Stimulated activated CD8-positive, alpha-beta memory T cell treated with anti-CD3 and anti-CD28 coated beads, Interleukin-2, amount 100 ng/mL, for 48 hours (primary cell): ENCODE measurements around the gene KDM2B.
A peak's percentile ranks its signal among the peaks of the same experiment; 100 is the strongest.

ENCODE experiments used
- DNase-seq, 2 donors: peaks; one replicate each; pipeline ENCODE4 v3.0.0-alpha.2; 2020; ENCODE audit warnings: low read depth in 2 of 2

KDM2B gene

DNA sequence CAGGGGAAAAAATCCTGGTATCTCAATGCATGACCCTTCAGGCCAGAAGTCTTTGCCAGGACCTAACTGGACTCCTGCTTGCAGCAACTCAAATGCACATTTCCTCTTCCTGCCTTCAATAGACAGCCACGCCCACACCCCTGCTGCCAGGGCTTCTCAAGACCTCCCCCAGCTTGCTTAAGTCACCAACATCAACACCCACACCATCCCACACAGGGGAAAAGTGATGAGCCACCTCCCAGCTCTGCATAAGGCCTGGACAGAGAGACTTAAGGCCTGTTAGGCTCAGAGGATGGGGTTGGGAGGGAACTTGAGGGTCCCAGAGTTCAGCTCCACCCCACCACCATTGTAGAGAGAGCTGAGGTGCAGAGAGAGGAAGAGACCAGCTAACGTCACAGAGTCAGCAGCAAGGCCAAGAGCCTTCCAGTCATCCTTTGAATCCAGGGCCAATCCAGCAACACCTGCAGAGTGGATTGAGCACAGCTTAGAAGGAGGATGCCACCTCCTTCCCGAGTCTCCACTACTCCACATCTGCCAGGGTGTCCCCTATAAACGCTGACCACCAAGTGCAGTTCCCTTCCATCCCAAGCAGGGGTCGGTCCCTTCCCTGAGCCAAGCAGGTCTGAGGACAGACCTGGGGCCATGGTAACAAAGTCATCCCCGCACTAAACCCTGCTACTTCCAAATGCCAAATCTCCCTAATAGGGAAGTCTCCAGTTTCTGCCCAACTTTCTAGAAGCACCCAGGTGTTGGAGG is 50.0 kb downstream of the KDM2B start:
- DNase-seq = peak; percentile 42 to 56

DNA sequence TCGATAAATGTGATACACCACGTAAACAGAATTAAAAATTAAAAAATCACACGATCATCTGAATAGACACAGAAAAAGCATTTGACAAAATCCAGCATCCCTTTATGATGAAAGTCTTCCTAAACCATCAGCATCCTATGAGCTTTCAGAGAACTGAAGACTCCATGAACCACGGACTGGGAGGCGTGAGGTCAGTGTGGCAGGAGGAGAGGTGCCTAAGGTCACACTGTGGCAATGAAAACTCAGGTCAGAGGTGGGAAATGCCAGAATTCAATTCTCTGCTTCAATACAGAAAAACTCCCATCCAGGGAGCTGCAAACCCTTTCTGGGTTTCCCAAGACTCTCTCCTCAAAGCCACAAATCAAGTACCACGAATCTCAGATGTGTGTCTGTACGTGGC is 51.6 kb downstream of the KDM2B start:
- DNase-seq = no peak

DNA sequence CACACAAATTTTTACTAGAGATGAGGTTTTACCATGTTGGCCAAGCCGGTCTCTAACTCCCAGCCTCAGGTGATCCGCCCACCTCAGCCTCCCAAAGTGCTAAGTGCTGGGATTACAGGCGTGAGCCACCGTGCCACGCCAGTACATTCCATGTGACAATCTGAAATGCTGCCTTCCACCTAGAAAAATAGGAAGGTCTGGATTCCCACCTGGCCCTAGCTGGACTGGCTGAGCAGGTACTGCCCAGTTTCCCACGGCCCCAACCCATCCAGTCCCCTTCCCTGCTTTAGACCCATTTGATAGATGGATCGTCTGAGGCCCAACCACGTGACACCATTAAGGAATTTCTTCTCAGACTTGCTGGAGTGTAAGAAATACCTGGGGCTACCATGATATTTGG is 55.4 kb downstream of the KDM2B start:
- DNase-seq = no peak

- DNase-seq = no peak
Measured at GRCh38 chr12:121524196-121524916, 56.5 kb downstream of the KDM2B start.

GRCh38 chr12:121523741-121524140 is 57.1 kb downstream of the KDM2B start:
- DNase-seq = no peak

DNA sequence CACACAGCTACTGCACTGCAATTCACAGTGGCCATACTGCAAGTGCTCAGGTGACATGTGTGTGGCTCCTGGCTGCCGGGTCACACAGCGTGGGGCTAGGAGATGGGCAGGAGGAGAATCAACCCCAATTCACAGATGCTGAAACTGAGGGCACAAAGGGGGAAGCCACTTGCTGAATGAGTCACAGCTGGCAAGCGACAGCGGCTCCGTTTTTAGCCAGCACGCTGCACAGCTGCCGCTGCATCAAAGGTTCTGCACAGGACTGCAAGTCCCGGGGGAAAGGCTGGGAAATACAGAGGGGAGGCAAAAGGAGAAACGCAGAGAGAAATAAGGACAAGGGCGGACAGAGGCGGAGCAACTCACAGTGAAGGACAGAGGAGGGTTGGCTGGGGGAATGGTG is 57.9 kb downstream of the KDM2B start:
- DNase-seq = no peak

- DNase-seq = no peak
Measured at GRCh38 chr12:121520586-121521086, 60.2 kb downstream of the KDM2B start.

DNA sequence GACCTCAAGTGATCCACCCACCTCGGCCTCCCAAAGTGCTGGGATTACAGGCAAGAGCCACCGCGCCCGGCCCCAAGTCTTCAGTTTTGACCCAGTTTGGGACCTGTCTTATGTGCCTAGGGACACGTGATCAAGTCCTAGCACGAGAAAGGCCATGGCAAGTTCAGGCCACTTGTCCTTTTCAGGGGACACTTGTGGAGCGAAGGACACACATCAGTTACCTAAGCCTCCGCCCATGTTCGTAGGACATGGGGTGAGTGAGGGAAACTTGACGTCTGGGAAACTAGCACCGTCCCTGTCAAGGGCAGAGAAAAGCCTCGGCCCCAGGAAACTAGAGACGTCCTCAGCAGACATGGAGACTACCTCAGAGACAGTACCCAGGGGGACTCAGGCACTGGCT is 60.7 kb downstream of the KDM2B start:
- DNase-seq = no peak

DNA sequence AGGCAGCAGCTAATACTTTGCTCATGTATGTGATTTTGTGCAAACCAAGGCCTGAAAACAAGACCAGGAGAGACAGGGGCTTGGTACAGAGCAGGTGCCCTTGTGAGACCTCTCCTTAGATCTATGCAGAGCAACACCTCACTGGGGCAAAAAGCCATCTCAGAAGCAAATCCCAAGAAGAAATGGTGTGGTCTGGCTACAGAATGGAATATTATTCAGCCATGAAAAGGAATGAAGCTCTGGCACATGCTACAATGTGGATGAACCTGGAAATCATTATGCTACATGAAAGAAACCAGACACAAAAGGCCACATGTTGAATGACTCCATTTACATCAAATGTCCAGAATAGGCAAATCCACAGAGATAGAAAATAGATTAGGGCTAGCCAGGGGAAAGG is 61.6 kb downstream of the KDM2B start:
- DNase-seq = no peak

GRCh38 chr12:121518656-121519055 is 62.2 kb downstream of the KDM2B start:
- no peak for DNase-seq

GRCh38 chr12:121516437-121517011 is 64.3 kb downstream of the KDM2B start:
- no peak for DNase-seq

GRCh38 chr12:121515615-121516014 is 65.2 kb downstream of the KDM2B start:
- DNase-seq = no peak

DNA sequence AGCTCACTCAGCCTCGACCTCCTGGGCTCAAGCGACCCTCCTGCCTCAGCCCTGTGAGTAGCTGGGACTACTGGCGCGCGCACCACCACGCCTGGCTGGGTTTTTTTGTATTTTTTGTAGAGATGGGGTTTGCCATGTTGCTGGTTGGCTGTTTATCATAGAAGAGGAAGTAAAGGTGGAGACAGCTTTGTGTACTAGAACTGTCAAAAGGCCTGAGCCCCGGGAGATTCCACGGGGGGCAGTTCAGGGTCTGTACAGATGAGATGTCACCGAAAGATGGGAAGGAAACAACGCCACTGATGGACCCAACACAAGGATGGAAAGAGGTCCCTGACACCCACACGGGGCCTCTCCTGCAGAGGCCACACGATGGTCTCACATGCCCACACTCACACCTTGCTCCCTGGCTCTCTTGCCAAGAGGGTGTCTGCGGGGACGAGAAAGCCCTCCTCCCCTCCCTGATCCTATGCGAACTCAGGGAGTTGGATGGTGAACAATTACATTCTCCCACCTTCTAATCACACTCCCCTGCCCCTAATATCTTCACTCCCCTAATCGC is 66.6 kb downstream of the KDM2B start:
- no peak for DNase-seq

GRCh38 chr12:121513464-121514183 is 67.2 kb downstream of the KDM2B start:
- peak in 1 of 2 donors; percentile 28 for DNase-seq

DNA sequence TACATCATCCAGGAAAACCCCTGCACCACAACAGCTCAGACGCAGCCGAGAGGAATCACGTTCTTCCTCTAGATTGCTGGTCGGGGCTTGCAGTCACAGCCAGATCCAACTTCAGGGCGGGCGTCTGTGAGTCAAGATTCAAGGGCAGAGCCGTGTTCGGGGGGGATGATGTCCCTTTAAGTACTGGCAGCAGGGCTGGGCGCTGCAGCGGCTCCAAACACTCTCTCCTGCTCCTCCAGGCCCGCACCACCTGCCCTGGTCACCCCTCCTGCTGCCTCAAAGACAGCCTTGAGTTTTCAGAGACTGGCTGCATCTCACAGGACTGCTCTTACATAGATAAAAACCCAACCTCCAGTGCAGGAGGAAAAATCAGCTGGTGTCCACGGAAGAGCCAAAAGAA is 68.3 kb downstream of the KDM2B start:
- DNase-seq = no peak

DNA sequence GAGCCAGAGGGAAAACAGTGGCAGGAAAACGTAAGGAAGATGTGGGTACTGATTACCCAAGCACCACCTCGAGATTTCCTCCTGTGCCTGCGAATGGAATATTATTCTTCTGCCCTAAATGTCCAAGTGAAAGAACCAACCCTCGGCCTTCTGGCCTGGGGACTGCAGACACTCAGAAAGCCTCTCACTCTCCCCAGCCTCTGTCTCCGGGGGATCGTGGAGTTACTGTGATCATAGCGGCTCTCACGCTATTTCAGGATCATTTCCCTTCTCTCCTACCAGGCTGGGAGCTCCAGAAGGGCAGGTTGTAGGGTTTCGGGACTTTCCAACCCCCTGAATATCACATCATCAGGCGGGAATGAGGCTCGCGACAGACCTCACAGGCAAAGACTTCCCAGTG is 68.9 kb downstream of the KDM2B start:
- DNase-seq = no peak

DNA sequence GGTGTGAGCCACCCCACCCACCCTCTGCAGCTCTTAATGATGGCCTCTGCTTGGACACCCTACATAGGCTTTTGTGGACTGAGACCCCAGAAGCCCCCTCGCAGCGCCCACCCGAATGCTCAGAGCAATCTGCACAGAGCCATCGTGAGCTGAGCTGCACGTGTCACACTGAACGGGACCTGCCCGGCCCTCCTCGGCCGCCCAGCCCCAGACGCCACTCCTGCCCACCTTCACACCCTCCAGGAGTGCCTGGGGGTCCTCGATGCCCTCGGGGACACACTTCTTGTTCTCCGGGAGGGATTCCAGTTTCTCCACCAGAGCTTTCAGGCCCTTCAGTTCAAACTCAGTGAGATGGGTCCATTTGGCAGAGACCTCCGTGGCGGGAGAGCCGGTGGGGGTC is 71.5 kb downstream of the KDM2B start:
- DNase-seq = no peak

GRCh38 chr12:121508533-121508932 is 72.3 kb downstream of the KDM2B start:
- DNase-seq = no peak

DNA sequence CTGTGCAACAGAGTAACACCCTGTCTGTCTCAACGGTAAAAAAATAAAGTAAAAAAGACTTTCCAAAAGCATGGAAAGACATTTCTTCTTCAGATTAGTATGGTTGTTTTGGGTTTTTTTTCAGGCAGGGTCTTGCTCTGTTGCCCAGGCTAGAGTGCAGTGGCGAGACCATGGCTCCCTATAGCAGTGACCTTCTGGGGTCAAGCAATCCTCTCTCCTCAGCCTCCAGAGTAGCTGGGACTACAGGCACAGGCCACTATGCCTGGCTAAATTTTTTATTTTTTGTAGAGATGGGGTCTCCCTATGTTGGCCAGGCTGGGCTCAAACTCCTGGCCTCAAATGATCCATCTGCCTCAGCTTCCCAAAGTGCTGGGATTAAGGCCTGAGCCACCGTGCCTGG is 72.8 kb downstream of the KDM2B start:
- DNase-seq = no peak

- no peak for DNase-seq
Measured at GRCh38 chr12:121507245-121507644, 73.6 kb downstream of the KDM2B start.

- DNase-seq = no peak
Measured at GRCh38 chr12:121505513-121505912, 75.3 kb downstream of the KDM2B start.

DNA sequence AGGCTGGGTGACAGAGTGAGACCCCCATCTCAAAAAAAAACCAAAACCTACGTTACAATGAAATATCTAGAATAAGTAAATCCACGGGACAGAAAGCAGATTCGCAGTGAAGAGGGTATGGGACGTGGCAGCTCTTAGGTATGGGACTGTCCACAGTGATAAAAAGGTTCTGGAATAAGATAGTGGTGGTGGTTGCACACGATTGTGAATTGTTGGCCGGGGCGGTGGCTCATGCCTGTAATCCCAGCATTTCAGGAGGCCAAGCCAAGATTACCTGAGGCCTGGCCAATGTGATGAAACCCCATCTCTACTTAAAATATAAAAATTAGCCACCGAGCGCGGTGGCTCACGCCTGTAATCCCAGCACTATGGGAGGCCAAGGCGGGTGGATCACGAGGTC is 76.3 kb downstream of the KDM2B start:
- DNase-seq = no peak
